Keratinocyte (primary cell): ENCODE data around the gene ZNF816. TPM values are rescaled to one million over a fixed set of nuclear protein-coding genes. Genes with fewer than 3 reads are reported as not detected.

Source experiments
- DNase-seq: peaks from one replicate; pipeline ENCODE4 v3.0.0-alpha.2; 2011; ENCODE audit warnings: low read depth, missing footprints, low spot score
- FAIRE-seq: peaks from 2 replicates; lab custom pipeline; 2011; peaks lifted over from hg19 to GRCh38; lab: Jason Lieb, UNC
- H2AFZ ChIP-seq: 2 replicates; pipeline ENCODE4 v1.6.0; 2012; ENCODE audit warnings: low read length, control low read depth, inconsistent platforms; ENCODE audit not compliant: control insufficient read depth
- H3K27ac ChIP-seq: 2 replicates; pipeline ENCODE4 v1.5.1; 2011; ENCODE audit warnings: low read length; ENCODE audit not compliant: control insufficient read depth, insufficient read depth
- H3K27me3 ChIP-seq: 3 replicates; pipeline ENCODE4 v1.6.0; 2011; ENCODE audit warnings: low read length; ENCODE audit not compliant: control insufficient read depth, insufficient read depth; ENCODE audit errors: extremely low read depth
- H3K36me3 ChIP-seq, 2 experiments: 2 replicates in 1 of 2; 3 replicates in 1 of 2; pipeline ENCODE4 v1.5.1; 2011; ENCODE audit warnings: low read length in 2 of 2, mild to moderate bottlenecking in 1 of 2; ENCODE audit not compliant: control insufficient read depth in 2 of 2, insufficient read depth in 2 of 2; ENCODE audit errors: extremely low read depth in 1 of 2
- H3K4me1 ChIP-seq: 3 replicates; pipeline ENCODE4 v1.5.1; 2011; ENCODE audit warnings: low read length; ENCODE audit not compliant: control insufficient read depth, insufficient read depth; ENCODE audit errors: extremely low read depth
- H3K4me2 ChIP-seq: 3 replicates; pipeline ENCODE4 v1.6.0; 2011; ENCODE audit warnings: low read depth, low read length; ENCODE audit not compliant: control insufficient read depth, insufficient read depth; ENCODE audit errors: extremely low read depth
- H3K4me3 ChIP-seq, 3 experiments: fragments of 200-600 bp in 1 of 3; sonication (generic) in 1 of 3; 2 replicates in 2 of 3; 3 replicates in 1 of 3; pipeline ENCODE4 v1.5.1; 2011 to 2016; ENCODE audit warnings: low read length in 3 of 3, mild to moderate bottlenecking in 3 of 3, control low read depth in 2 of 3, inconsistent platforms in 1 of 3, low read depth in 1 of 3, mixed read lengths in 1 of 3, mixed run types in 1 of 3, moderate library complexity in 1 of 3; ENCODE audit not compliant: control insufficient read depth in 2 of 3, insufficient read depth in 2 of 3; ENCODE audit errors: extremely low read depth in 1 of 3
- H3K79me2 ChIP-seq: 2 replicates; pipeline ENCODE4 v1.6.0; 2012; ENCODE audit warnings: low read length; ENCODE audit not compliant: control insufficient read depth, insufficient read depth
- H3K9ac ChIP-seq: 3 replicates; pipeline ENCODE4 v1.6.0; 2011; ENCODE audit warnings: low read length; ENCODE audit not compliant: control insufficient read depth, insufficient read depth; ENCODE audit errors: extremely low read depth
- H3K9me1 ChIP-seq: 3 replicates; pipeline ENCODE4 v1.6.0; 2011; ENCODE audit warnings: low read length; ENCODE audit not compliant: control insufficient read depth, insufficient read depth; ENCODE audit errors: extremely low read depth
- H3K9me3 ChIP-seq: 2 replicates; pipeline ENCODE4 v1.5.1; 2012; ENCODE audit warnings: low read depth, low read length; ENCODE audit not compliant: control insufficient read depth
- H4K20me1 ChIP-seq: 3 replicates; pipeline ENCODE4 v1.6.0; 2011; ENCODE audit warnings: low read length; ENCODE audit not compliant: control insufficient read depth, insufficient read depth; ENCODE audit errors: extremely low read depth
- EZH2 ChIP-seq: IDR thresholded peaks from one replicate; pipeline ENCODE4 v1.6.1; 2012; ENCODE audit warnings: inconsistent platforms, mild to moderate bottlenecking, low read length, moderate library complexity
- dilution Hi-C: fragments of 300-500 bp; cut with MboI; formaldehyde crosslinking; loops from one replicate; pipeline ENCODE4 v1.7.0; 2020; ENCODE audit warnings: low sequenced_read_pairs; ENCODE audit not compliant: extremely low pct_ligation_motif_present
- polyA plus RNA-seq, 5 experiments: library from polyadenylated mRNA; depleted of rRNA in 3 of 5; stranded (reverse) in 3 of 5; stranded (forward) in 1 of 5; unstranded in 1 of 5; fragments of >200 nt; gene quantifications; 1 replicate in 1 of 5; 2 replicates in 3 of 5; 3 replicates in 1 of 5; pipeline versions ENCODE4 v1.2.1 to v1.2.3, GENCODE V29; 2011 to 2012; ENCODE audit warnings: missing spikeins in 2 of 5, low read depth in 1 of 5, low replicate concordance in 1 of 5
- TF ChIP-seq, protein P1 (sequence below), 3 experiments: IDR thresholded peaks in 1 of 3; conservative IDR thresholded peaks in 1 of 3; optimal IDR thresholded peaks in 1 of 3; 2 replicates in 2 of 3; 3 replicates in 1 of 3; pipeline versions ENCODE3 to v1.5.1; 2011; ENCODE audit warnings: low read length in 3 of 3, mild to moderate bottlenecking in 3 of 3, moderate library complexity in 2 of 3, control low read depth in 1 of 3, inconsistent platforms in 1 of 3; ENCODE audit not compliant: insufficient read depth in 2 of 3; ENCODE audit errors: extremely low read depth in 1 of 3

The ZNF816 gene
- polyA plus RNA-seq, 1 donor (not counting 4 experiments of a cell fraction or from before 2014, with no cell fraction given) = 4.3 TPM

GRCh38 chr19:52959613-52960295, 2.9 kb downstream of the ZNF816 start:
- no peak for TF ChIP-seq EZH2
- TF ChIP-seq, protein P1, sequence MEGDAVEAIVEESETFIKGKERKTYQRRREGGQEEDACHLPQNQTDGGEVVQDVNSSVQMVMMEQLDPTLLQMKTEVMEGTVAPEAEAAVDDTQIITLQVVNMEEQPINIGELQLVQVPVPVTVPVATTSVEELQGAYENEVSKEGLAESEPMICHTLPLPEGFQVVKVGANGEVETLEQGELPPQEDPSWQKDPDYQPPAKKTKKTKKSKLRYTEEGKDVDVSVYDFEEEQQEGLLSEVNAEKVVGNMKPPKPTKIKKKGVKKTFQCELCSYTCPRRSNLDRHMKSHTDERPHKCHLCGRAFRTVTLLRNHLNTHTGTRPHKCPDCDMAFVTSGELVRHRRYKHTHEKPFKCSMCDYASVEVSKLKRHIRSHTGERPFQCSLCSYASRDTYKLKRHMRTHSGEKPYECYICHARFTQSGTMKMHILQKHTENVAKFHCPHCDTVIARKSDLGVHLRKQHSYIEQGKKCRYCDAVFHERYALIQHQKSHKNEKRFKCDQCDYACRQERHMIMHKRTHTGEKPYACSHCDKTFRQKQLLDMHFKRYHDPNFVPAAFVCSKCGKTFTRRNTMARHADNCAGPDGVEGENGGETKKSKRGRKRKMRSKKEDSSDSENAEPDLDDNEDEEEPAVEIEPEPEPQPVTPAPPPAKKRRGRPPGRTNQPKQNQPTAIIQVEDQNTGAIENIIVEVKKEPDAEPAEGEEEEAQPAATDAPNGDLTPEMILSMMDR (optimal IDR thresholded peaks at IDR 0.05 in 1 of 3, IDR thresholded peaks at IDR 0.05 in 1 of 3, conservative IDR thresholded peaks at IDR 0.05 in 1 of 3; ENCODE audit: extremely low read depth in 1 of 3, insufficient read depth in 2 of 3, low read length in 3 of 3) = peak in 1 of 3 experiments; percentile 5
- DNase-seq (no peak), FAIRE-seq (no peak)
- Histone ChIP-seq H3K79me2 (peaks cover 15% of the 10 kb centered on the region), H3K9me3 (peaks cover 17% of the 10 kb centered on the region), H3K4me2 (no peak overlapping the region), H3K9me1 (no peaks in the 10 kb centered on the region), H3K4me3 (no peak overlapping the region), H4K20me1 (no peaks in the 10 kb centered on the region), H3K4me1 (peaks cover 18% of the 10 kb centered on the region), H2AFZ (no peak overlapping the region), H3K27me3 (no peaks in the 10 kb centered on the region), H3K36me3 (peaks cover 6 to 8% of the 10 kb centered on the region in 2 experiments), H3K9ac (no peak overlapping the region), H3K27ac (no peak overlapping the region)
- dilution Hi-C loops = no loop called here

- Histone ChIP-seq H3K9ac (no peak overlapping the region), H2AFZ (peak overlapping the region; percentile 23), H3K27me3 (no peaks in the 10 kb centered on the region), H3K4me3 (peak overlapping the region in 1 of 3 experiments; percentile 7), H3K79me2 (peaks cover 15% of the 10 kb centered on the region), H3K4me2 (peak overlapping the region; percentile 53), H4K20me1 (no peaks in the 10 kb centered on the region), H3K9me1 (no peaks in the 10 kb centered on the region), H3K27ac (no peak overlapping the region), H3K36me3 (peaks cover 9 to 13% of the 10 kb centered on the region in 2 experiments), H3K9me3 (peaks cover 22% of the 10 kb centered on the region), H3K4me1 (peaks cover 15% of the 10 kb centered on the region)
- FAIRE-seq (peak; percentile 72), DNase-seq (no peak)
- dilution Hi-C loops = no loop called here
- no peak for TF ChIP-seq EZH2
Observed at GRCh38 chr19:52957591-52957990, 5.1 kb downstream of the ZNF816 start.
